BJ (cell line): ENCODE measurements around the gene PPP1R14C. TPM values are rescaled to one million over a fixed set of nuclear protein-coding genes. Genes with fewer than 3 reads are reported as not detected.

Source experiments
- CTCF ChIA-PET: fragments of 350-600 bp; formaldehyde crosslinking; extraction: SDS; loops from one replicate; lab custom pipeline; 2021; ENCODE audit warnings: antibody characterized with exemption, inconsistent platforms; lab: Yijun Ruan, JAX
- POLR2A ChIA-PET: fragments of 300-600 bp; sonication (Branson Sonifier 250); formaldehyde crosslinking; extraction: SDS; loops from one replicate; lab custom pipeline; 2021; ENCODE audit warnings: antibody characterized with exemption; lab: Charles Lee
- DNase-seq: peaks from one replicate; pipeline ENCODE4 v3.0.0-alpha.2; 2011; ENCODE audit warnings: low read depth
- H3K27me3 ChIP-seq: 2 replicates; pipeline ENCODE4 v1.6.0; 2011; ENCODE audit warnings: low read length; ENCODE audit not compliant: control insufficient read depth, insufficient read depth
- H3K36me3 ChIP-seq: 2 replicates; pipeline ENCODE4 v1.5.1; 2011; ENCODE audit warnings: low read length; ENCODE audit not compliant: control insufficient read depth, insufficient read depth
- H3K4me3 ChIP-seq: 2 replicates; pipeline ENCODE4 v1.5.1; 2011; ENCODE audit warnings: low read depth, mild to moderate bottlenecking, control low read depth, low read length
- polyA plus RNA-seq: library from polyadenylated mRNA; depleted of rRNA; stranded (reverse); fragments of >200 nt; gene quantifications from 2 replicates; pipeline ENCODE4 v1.2.3, GENCODE V29; 2011
- TF ChIP-seq, protein P1 (sequence below): IDR thresholded peaks from 2 replicates; pipeline ENCODE4 v1.5.1; 2011; ENCODE audit warnings: low read depth, mild to moderate bottlenecking, control low read depth, inconsistent platforms, low read length, moderate library complexity; ENCODE audit not compliant: insufficient read depth

PPP1R14C gene
- polyA plus RNA-seq, 1 experiment, result 0.05 TPM

DNA sequence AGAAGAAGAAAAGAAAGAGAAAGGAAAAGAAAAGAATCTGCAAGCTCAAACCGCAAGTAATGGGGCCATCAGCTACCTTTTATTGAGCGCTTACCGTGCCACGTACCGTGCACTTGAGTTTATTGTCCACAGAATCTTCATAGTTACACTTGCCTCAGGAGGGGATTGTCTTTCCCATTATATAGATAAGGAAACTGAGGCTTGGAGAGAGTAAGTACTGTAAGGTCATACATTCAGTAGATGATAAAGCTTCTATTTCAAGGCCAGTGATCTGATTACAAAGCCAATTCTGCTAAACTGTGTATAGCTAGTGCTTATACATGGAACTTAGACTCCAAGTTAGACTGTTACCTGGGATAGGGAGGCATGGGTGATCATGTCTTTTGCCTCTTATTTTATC, 115.5 kb downstream of the PPP1R14C start:
- CTCF ChIA-PET, result interaction anchor here (1.4 kb wide), 1 partner anchor 76 kb away, joined by 4 read pairs; no protein-coding TSS in a partner anchor
- Histone ChIP-seq H3K4me3 (no peak overlapping the region), H3K27me3 (no peaks in the 10 kb centered on the region; the same call in 1 of the 2 replicates), H3K36me3 (no peaks in the 10 kb centered on the region)
- TF ChIP-seq, protein P1, sequence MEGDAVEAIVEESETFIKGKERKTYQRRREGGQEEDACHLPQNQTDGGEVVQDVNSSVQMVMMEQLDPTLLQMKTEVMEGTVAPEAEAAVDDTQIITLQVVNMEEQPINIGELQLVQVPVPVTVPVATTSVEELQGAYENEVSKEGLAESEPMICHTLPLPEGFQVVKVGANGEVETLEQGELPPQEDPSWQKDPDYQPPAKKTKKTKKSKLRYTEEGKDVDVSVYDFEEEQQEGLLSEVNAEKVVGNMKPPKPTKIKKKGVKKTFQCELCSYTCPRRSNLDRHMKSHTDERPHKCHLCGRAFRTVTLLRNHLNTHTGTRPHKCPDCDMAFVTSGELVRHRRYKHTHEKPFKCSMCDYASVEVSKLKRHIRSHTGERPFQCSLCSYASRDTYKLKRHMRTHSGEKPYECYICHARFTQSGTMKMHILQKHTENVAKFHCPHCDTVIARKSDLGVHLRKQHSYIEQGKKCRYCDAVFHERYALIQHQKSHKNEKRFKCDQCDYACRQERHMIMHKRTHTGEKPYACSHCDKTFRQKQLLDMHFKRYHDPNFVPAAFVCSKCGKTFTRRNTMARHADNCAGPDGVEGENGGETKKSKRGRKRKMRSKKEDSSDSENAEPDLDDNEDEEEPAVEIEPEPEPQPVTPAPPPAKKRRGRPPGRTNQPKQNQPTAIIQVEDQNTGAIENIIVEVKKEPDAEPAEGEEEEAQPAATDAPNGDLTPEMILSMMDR, result no peak
- POLR2A ChIA-PET, result no interaction called here
- no peak for DNase-seq

DNA sequence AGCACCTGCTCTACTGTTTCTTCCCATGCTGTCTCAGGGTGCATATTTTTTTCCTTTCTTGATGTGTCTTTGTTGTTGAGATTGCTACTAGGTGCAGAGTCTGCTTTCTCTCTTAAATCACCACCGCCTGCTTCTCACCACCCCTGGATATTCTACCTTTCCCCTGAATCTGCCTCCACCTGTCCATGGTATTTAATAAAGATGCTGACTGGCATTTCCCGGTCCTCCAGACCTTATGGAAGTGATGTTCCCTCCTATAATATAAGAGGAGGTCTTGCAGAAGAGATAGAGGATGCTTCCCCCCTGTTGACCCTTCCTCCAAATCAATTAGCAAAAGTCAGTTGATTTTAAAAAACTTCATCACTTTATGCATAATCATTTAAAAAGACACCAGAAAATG, 118.1 kb downstream of the PPP1R14C start:
- Histone ChIP-seq H3K27me3 (no peaks in the 10 kb centered on the region), H3K36me3 (no peaks in the 10 kb centered on the region), H3K4me3 (no peak overlapping the region)
- DNase-seq, result no peak
- TF ChIP-seq, protein P1, result no peak
- CTCF ChIA-PET, result interaction anchor here (0.7 kb wide), 1 partner anchor 75 kb away, joined by 3 read pairs; no protein-coding TSS in a partner anchor
- POLR2A ChIA-PET, result no interaction called here

GRCh38 chr6:150261997-150262697, 119.3 kb downstream of the PPP1R14C start:
- TF ChIP-seq, protein P1, result no peak

DNA sequence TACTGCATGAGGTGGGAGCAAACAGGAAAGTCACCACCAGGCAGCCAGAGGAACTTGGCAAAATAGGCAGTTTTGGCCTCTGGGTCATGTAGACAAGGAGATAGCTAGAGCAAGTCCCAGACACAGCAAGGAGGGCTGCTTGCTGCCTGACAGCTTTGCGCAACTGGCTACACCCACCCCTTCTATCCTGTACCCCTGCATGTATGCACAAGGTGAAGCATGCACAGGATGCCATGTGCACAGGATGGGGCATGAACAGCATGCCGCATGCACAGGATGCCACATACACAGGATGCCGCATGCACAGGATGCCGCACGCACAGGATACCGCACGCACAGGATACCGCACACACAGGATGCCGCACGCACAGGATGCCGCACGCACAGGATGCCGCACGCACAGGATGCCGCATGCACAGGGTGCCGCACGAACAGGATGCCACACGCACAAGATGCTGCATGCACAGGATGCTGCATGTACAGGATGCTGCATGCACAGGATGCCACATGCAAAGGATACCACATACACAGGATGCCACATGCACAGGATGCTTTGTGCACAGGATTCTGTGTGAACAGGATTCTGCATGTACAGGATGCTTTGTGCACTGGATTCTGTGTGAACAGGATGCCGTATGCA, 121.0 kb downstream of the PPP1R14C start:
- no peak for DNase-seq
- POLR2A ChIA-PET, result no interaction called here
- CTCF ChIA-PET, result interaction anchor here (0.6 kb wide), 1 partner anchor 193 kb away, joined by 3 read pairs; no protein-coding TSS in a partner anchor
- TF ChIP-seq, protein P1, result no peak
- Histone ChIP-seq H3K27me3 (no peaks in the 10 kb centered on the region), H3K4me3 (no peak overlapping the region), H3K36me3 (no peaks in the 10 kb centered on the region)

More at GRCh38 chr6:150261997-150262697, 119.3 kb downstream of the PPP1R14C start:
- H3K27me3 ChIP-seq, result no peaks in the 10 kb centered on the region
- ChIA-PET CTCF (no interaction called here), POLR2A (no interaction called here)
- H3K36me3 ChIP-seq, result no peaks in the 10 kb centered on the region
- H3K4me3 ChIP-seq, result no peak overlapping the region
- no peak for DNase-seq

GRCh38 chr6:150266309-150266708, 123.5 kb downstream of the PPP1R14C start:
- DNase-seq, result no peak
- CTCF ChIA-PET, result no interaction called here
- POLR2A ChIA-PET, result interaction anchor here (0.6 kb wide), 1 partner anchor 50 kb away, joined by 3 read pairs; no protein-coding TSS in a partner anchor
- Histone ChIP-seq H3K36me3 (no peaks in the 10 kb centered on the region), H3K4me3 (no peak overlapping the region), H3K27me3 (no peaks in the 10 kb centered on the region)
- TF ChIP-seq, protein P1, result no peak
